Ovary (tissue), 9 donors: ENCODE results near the gene SGCD. TPM values are rescaled to one million over a fixed set of nuclear protein-coding genes. Genes with fewer than 3 reads are reported as not detected.

Experiments used
- DNase-seq, 5 donors: peaks; one replicate each; pipeline ENCODE4 v3.0.0-alpha.2; 2019 to 2020
- H3K27ac ChIP-seq, 2 donors: fragments of 200-600 bp; one replicate each; pipeline versions ENCODE4 v1.5.1 to v1.8.0; 2019 to 2022
- H3K27me3 ChIP-seq: fragments of 200-600 bp; one replicate; pipeline ENCODE4 v1.8.0; 2022
- H3K36me3 ChIP-seq: fragments of 200-600 bp; sonication (generic); one replicate; pipeline ENCODE4 v1.5.1; 2019
- H3K4me1 ChIP-seq: one replicate; pipeline ENCODE4 v1.8.1; 2013; ENCODE audit warnings: mild to moderate bottlenecking, moderate library complexity; ENCODE audit not compliant: insufficient read depth
- H3K4me3 ChIP-seq: fragments of 200-600 bp; sonication (generic); one replicate; pipeline ENCODE4 v1.5.1; 2017
- H3K9me3 ChIP-seq, 2 donors: fragments of 200-600 bp in 1 of 2; sonication (generic) in 1 of 2; one replicate each; pipeline versions ENCODE4 v1.5.1 to v1.8.1; 2013 to 2019; ENCODE audit warnings: mild to moderate bottlenecking in 1 of 2, moderate library complexity in 1 of 2
- EP300 ChIP-seq: sonication (generic); formaldehyde crosslinking; IDR thresholded peaks from one replicate; pipeline ENCODE4 v1.6.1; 2017; ENCODE audit warnings: antibody characterized with exemption
- POLR2A ChIP-seq: fragments of 450-650 bp; IDR thresholded peaks from one replicate; pipeline ENCODE4 v1.6.1; 2017; ENCODE audit warnings: antibody characterized with exemption, mild to moderate bottlenecking, moderate library complexity
- WGBS, 3 donors: extraction: QIAGEN DNeasy Blood & Tissue Kit in 1 of 3; methylation state at CpG; one replicate each; pipeline versions ENCODE4 v1.1.5 to v1.1.7; 2013 to 2017; 5-methylcytosine and 5-hydroxymethylcytosine counted together
- intact Hi-C, 4 donors: fragments of 100-400 bp; cut with DNase I; formaldehyde crosslinking; loops; one replicate each; pipeline versions ENCODE4 v1.11.0 to v1.15.1; 2022 to 2023
- polyA plus RNA-seq, 2 donors: library from polyadenylated mRNA; stranded (reverse); fragments of 200-250 nt in 1 of 2; fragments of 350-450 nt in 1 of 2; fragmentation: Illumina TruSeq in 1 of 2; extraction: RNeasy Lipid Tissue Mini Kit (QIAGEN cat#74804) in 1 of 2; gene quantifications; one replicate each; pipeline ENCODE4 v1.2.3, GENCODE V29; 2013 to 2014
- total RNA-seq, 7 donors: library from RNA; depleted of rRNA in 2 of 7; stranded (reverse); fragments of >200 nt in 2 of 7; fragmentation: NEBNext Ultra II Directional in 3 of 7; extraction: Animal tissue kit (Norgen Biotek cat#: 25700) in 3 of 7; gene quantifications; one replicate each; pipeline versions ENCODE4 v1.1.0 to v1.2.4, GENCODE V29; 2016 to 2023
- TF ChIP-seq, protein P1 (sequence below), 3 donors: fragments of 450-650 bp in 2 of 3; fragments of 200-600 bp in 1 of 3; IDR thresholded peaks; one replicate each; pipeline versions ENCODE4 v1.5.1 to v1.8.0; 2016 to 2022; ENCODE audit warnings: antibody characterized with exemption in 3 of 3, mild to moderate bottlenecking in 1 of 3
- donor health status: DM: no; HTN: no; CAD: no; lungs with moderate emphysema.
- donor health status: DM: no; HTN: no; CAD: no.
- donor health status: Bipolar disorder and iron deficiency.
- donor health status: DM: yes; HTN: yes; CAD: no.
- donor health status: DM: no; HTN: no; CAD: no.
- donor health status: DM: yes; HTN: yes; CAD: no.

Gene SGCD
- total and polyA plus RNA-seq, 9 donors = 3.7 to 24.0 (median 12.9) TPM

DNA sequence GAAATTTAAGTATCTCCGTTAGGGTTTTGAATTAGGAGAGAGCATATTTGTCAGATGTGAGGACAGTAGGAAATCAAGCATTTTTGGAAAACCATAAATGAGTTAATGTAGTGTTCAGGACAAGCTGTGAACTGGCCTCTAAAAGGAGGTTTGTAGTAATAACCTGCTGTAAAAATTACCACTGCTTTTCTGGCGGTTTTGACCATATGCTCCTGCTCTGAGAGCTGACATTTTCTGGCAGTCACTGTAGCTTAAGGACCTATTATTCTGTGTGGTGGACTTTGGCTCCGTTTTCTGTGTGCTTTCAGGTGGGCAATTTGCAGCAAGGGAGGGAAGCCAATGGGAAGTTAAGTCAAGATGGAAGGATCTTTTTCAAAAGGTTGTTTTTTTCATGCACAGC lies 111.1 kb downstream of the SGCD start:
- WGBS, 3 donors = 73 to 79% (median 77%) methylated on average over 3 of the region's 3 CpGs
- peaks cover 2% of the 10 kb centered on the region for H3K4me1 ChIP-seq

DNA sequence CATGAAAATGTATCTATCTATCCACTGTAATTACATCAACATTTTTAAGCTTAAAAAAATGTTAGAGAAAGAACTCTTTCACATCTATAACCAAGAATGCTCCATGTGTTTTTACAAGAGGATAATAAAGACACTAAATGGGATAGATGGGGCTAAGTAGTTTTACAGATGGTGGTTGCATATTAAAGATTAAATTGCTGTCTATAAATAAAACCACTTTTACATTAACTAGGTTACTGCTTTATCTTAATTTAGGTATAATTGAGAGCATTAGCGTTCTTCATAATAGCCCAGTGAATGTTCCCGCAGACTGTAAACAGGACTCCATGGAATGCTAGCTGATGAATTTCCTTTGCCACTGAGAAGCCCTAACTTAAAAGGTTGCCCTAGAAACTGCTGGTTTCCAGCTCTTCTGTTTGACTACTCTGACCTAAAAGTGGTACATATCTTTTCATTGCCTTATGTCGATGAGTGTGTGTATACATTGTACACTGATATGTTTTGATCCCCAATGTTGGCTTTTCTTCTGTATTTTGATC lies 117.9 kb downstream of the SGCD start:
- H3K9me3 ChIP-seq = no peaks in the 10 kb centered on the region
- TF ChIP-seq, protein P1, sequence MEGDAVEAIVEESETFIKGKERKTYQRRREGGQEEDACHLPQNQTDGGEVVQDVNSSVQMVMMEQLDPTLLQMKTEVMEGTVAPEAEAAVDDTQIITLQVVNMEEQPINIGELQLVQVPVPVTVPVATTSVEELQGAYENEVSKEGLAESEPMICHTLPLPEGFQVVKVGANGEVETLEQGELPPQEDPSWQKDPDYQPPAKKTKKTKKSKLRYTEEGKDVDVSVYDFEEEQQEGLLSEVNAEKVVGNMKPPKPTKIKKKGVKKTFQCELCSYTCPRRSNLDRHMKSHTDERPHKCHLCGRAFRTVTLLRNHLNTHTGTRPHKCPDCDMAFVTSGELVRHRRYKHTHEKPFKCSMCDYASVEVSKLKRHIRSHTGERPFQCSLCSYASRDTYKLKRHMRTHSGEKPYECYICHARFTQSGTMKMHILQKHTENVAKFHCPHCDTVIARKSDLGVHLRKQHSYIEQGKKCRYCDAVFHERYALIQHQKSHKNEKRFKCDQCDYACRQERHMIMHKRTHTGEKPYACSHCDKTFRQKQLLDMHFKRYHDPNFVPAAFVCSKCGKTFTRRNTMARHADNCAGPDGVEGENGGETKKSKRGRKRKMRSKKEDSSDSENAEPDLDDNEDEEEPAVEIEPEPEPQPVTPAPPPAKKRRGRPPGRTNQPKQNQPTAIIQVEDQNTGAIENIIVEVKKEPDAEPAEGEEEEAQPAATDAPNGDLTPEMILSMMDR (IDR thresholded peaks at IDR 0.05) = no peak
- TF ChIP-seq POLR2A = no peak
- TF ChIP-seq EP300 = no peak
- H3K27ac ChIP-seq = no peak overlapping the region
- intact Hi-C loops = no loop called here
- H3K4me1 ChIP-seq = no peaks in the 10 kb centered on the region
- H3K4me3 ChIP-seq = no peak overlapping the region
- DNase-seq = no peak
- 82 to 88% (median 86%) methylated on average over 3 of the region's 3 CpGs for WGBS, 3 donors
- no peaks in the 10 kb centered on the region for H3K27me3 ChIP-seq
- H3K36me3 ChIP-seq = no peaks in the 10 kb centered on the region

More for the DNA sequence above, 111.1 kb downstream of the SGCD start:
- DNase-seq = no peak
- Histone ChIP-seq H3K27me3 (no peaks in the 10 kb centered on the region), H3K9me3 (no peaks in the 10 kb centered on the region), H3K4me3 (no peak overlapping the region), H3K27ac (no peak overlapping the region), H3K36me3 (no peaks in the 10 kb centered on the region)
- TF ChIP-seq, protein P1 (IDR thresholded peaks at IDR 0.05) = no peak
- TF ChIP-seq POLR2A (no peak), EP300 (no peak)
- intact Hi-C loops = no loop called here

DNA sequence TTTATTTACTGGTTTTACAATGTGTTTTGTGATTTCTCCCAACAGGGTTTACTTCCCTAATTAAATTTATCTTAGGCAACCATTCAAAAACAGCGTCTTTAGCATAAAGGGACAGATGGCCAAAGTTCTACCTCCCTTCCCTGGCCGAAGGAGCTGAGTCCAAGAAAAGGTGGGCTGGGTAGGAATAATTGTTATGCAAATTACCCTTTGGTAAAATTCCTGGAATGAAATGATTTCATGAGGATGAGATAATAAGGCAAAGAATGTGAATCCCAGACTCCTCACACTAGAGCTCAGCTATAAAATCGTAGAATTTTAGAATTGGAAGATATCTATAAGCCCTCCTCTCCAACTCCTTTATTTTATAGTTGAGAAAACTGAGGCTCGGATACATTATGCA lies 119.6 kb downstream of the SGCD start:
- intact Hi-C loops = no loop called here
- H3K4me1 ChIP-seq = no peaks in the 10 kb centered on the region
- WGBS, 3 donors = 50 to 69% (median 55%) methylated on average over 4 of the region's 4 CpGs

DNA sequence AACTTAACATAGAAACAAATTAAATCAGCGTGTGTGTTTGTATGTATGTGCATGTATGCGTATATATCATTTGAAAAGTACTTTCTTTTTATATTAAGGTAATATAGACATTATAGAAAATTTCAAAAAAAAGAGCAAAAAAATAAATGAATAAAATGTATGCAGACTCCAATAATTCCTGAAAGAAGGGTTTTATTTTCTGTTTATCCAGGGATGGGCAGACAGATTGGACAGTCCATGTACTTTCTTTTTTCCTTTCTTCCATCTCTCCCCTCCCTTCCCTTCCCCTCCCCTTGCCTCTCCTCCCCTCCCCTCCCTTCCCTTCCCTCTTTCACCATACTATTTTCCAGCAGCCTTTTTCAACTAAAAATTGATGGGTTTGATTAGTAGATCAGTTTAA lies 123.8 kb downstream of the SGCD start:
- no peak overlapping the region for H3K27ac ChIP-seq
- no peaks in the 10 kb centered on the region for H3K27me3 ChIP-seq
- no peaks in the 10 kb centered on the region for H3K36me3 ChIP-seq
- H3K4me1 ChIP-seq = peaks cover 1% of the 10 kb centered on the region
- WGBS, 3 donors = 97 to 98% (median 97%) methylated on average over 2 of the region's 2 CpGs
- TF ChIP-seq, protein P1 (IDR thresholded peaks at IDR 0.05) = no peak
- H3K4me3 ChIP-seq = no peak overlapping the region
- no peak for DNase-seq
- intact Hi-C loops = no loop called here
- no peaks in the 10 kb centered on the region for H3K9me3 ChIP-seq

More for the DNA sequence above, 119.6 kb downstream of the SGCD start:
- Histone ChIP-seq H3K9me3 (no peaks in the 10 kb centered on the region), H3K27me3 (no peaks in the 10 kb centered on the region), H3K4me3 (no peak overlapping the region), H3K27ac (no peak overlapping the region), H3K36me3 (no peaks in the 10 kb centered on the region)
- no peak for DNase-seq
- TF ChIP-seq, protein P1 (IDR thresholded peaks at IDR 0.05) = no peak
- TF ChIP-seq POLR2A (no peak), EP300 (no peak)
